Fibroblast of the aortic adventitia (primary cell): ENCODE measurements around the gene MAD1L1. TPM values are rescaled to one million over a fixed set of nuclear protein-coding genes. Genes with fewer than 3 reads are reported as not detected.

ENCODE experiments used
- DNase-seq: peaks from one replicate; pipeline ENCODE4 v3.0.0-alpha.2; 2010; ENCODE audit warnings: low read depth
- H3K4me3 ChIP-seq: 2 replicates; pipeline ENCODE4 v1.5.1; 2011; ENCODE audit warnings: low read depth, mild to moderate bottlenecking, control low read depth, low read length, moderate library complexity
- small RNA-seq: library from RNA; depleted of rRNA; stranded (forward); fragments of <200 nt; gene quantifications from one replicate; pipeline ENCODE3, GENCODE V24; 2012
- total RNA-seq: library from RNA; depleted of rRNA; stranded (reverse); fragments of >200 nt; gene quantifications from 2 replicates; pipeline ENCODE4 v1.2.3, GENCODE V29; 2012; ENCODE audit warnings: low replicate concordance
- TF ChIP-seq, protein P1 (sequence below): IDR thresholded peaks from 2 replicates; pipeline ENCODE4 v1.5.1; 2011; ENCODE audit warnings: mild to moderate bottlenecking, low read length, control low read depth, inconsistent platforms; ENCODE audit not compliant: insufficient read depth

MAD1L1 gene
- total RNA-seq, 1 donor: 22.9 TPM

DNA sequence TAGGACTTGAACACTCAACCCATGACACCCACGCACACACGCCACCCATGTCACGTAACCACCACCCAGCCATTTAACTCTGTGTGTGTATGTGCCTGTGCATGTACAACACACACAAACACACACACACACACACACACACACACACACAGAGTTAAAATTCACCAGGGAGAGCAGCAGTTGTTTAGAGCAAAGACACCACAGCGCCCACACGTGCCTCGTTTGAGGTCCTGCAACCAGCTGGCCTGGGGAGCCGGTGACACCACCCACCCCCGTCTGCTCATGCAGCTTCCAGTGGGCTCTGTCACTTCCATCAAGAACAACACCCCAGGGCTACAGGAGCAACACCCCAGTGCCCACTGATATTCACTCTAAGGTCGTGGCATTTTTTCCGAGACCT, 465.2 kb downstream of the MAD1L1 start:
- TF ChIP-seq, protein P1, sequence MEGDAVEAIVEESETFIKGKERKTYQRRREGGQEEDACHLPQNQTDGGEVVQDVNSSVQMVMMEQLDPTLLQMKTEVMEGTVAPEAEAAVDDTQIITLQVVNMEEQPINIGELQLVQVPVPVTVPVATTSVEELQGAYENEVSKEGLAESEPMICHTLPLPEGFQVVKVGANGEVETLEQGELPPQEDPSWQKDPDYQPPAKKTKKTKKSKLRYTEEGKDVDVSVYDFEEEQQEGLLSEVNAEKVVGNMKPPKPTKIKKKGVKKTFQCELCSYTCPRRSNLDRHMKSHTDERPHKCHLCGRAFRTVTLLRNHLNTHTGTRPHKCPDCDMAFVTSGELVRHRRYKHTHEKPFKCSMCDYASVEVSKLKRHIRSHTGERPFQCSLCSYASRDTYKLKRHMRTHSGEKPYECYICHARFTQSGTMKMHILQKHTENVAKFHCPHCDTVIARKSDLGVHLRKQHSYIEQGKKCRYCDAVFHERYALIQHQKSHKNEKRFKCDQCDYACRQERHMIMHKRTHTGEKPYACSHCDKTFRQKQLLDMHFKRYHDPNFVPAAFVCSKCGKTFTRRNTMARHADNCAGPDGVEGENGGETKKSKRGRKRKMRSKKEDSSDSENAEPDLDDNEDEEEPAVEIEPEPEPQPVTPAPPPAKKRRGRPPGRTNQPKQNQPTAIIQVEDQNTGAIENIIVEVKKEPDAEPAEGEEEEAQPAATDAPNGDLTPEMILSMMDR: no peak
- no peak for DNase-seq
- H3K4me3 ChIP-seq: no peak overlapping the region

Small RNAs within 50 kb of the gene (small RNA-seq; reads per million reads assigned to genes)
- not detected for gene MIR4655

Other genes starting within 250 kb of the MAD1L1 start
- gene MRM2, start 9.3 kb upstream of the MAD1L1 start, total RNA-seq: 17.7 and 20.7 TPM in 2 replicates
- 8.3 and 16.3 TPM in 2 replicates for gene NUDT1, start 9.3 kb upstream of the MAD1L1 start, total RNA-seq
- gene SNX8, start 81.5 kb upstream of the MAD1L1 start, total RNA-seq: 12.1 and 19.4 TPM in 2 replicates
- gene EIF3B, start 121.9 kb upstream of the MAD1L1 start, total RNA-seq: 150 and 173 TPM in 2 replicates
- gene CHST12, start 170.7 kb upstream of the MAD1L1 start, total RNA-seq: 2.2 and 4.2 TPM in 2 replicates
- not detected in 2 replicates for gene GRIFIN, start 243.5 kb upstream of the MAD1L1 start, total RNA-seq